HS-27A (cell line): ENCODE data around the gene ADCY1.

ENCODE experiments used
- DNase-seq: peaks from one replicate; pipeline ENCODE4 v3.0.0-alpha.2; 2012; ENCODE audit warnings: low read depth, missing footprints

ADCY1 gene

DNA sequence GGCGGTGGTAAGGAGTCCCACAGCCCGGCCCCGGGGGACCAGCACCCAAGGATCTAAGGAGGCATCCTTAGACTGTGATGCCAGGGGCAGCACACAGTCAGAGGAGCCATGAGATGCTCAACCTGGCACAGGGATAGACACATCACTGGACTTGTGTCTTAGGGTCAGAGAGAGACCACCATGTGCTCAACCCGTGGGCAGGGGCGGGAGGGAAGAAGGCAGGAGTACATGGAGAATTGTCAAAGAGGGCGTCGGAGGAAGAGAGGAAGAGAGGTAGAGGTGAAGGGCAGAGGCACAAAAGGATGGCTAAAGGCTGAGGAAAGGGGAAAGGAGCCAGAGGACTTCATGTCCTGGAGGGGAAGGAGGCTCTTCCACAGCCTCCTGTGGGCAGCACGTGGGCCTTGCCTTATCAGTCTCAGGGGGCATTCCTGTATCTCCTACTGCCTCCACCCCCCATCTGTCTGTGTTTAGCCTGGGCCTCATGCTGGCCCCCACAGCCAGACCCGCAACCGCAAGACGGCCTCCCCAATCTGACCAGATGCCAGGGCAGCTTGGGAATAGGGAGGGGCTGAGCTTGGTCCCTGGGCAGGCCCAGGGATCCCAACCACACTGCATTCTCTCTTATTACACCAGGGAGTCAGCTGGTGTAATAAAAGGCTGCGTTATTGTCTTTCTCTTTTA lies 2.2 kb downstream of the ADCY1 start:
- no peak for DNase-seq

DNA sequence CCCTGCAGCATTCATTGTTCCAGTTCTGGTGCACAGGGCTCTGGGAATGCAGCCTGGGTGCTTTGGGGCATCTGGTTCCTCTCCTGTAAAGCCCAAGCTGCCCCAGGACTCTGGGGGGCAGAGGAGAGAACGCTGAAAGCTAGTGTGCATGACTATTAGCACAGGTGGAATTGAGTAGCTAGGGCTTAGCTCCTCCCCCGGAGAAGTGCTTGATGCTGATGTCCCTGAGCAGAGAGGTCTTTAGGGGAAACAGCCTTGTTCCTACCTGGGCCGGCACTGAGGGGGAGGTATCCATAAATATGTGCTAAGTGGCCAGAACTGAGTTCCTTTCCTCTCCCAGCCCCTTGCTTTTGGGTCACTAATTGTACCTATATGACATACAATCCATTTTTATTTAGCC lies 3.9 kb downstream of the ADCY1 start:
- DNase-seq: no peak

DNA sequence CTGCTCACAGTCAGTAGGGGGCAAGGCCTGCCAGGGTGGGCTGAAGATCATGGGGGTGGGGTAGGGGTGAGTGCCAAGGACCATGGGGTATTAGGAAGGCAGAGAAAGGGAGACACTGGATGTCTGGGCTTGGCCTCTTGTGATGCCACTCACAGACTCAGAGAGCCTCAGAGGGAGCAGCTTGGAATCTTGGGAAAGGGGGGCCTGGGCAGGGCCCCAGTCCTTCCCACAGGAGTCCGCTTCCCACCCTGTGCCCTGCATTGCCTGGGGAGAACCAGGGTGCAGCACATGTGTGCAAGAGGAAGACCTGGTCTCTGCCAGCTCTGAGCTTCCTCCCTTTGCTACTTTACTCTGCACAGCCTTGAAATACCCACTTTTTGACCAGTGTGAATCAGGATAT lies 4.3 kb downstream of the ADCY1 start:
- DNase-seq: no peak

DNA sequence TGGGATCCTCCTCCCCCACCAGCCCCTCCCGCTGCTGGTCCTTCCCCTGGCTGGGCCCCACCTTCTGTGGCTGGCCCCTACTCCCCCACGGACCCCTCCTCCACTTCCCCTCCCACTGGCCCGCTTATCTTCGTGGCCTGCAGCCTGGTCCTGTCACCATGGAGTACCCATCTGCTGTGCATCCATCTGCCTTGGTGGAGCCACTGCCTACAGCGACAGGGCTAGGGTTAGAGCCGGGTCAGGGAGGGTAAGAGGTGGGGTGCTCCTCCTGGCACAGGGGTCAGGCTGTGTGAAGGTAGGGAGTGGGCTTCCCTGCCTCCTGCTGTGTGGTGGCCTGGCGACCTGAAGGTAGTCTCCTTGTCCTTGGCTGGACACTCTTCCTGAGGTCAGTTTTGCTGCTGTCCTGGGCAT lies 5.2 kb downstream of the ADCY1 start:
- no peak for DNase-seq

DNA sequence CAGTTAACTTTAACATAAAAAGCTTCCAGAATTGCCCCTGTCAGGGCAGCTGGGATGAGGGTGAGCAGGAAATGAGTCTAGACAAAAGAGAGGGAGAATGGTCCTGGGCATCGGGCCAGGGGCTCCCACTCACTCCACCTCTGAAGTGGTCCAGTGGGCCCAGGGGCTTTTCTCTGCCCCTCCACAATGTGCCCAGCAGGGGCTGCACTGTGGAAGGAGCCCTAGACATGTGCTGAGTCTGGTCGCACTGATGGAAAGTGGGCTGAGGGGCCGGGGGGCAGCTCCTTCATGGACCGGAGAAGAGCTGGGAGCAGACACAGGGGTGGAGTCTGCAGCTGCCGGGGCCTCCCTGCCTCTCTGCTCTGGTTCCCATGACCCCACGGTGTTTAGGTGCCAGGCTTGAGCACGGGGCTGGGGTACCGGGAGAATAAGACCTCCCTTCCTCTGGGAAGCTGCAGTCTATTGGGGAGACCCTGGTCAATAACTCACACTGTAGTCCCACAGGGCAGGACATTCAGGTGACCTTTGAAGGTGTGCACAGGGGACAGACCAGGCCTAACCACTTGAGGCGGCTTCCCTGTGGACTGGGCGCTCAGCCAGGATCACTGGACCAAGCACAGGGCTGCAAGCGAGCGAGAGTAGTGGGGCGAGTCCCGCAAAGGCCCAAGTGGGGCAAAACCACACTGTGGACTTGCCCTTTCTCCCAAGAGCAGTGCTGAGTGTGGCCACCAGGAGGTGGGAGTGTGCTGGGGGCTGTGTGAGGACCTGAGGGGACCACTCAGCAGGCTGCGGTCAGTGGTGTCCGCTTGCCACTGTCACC lies 6.1 kb downstream of the ADCY1 start:
- no peak for DNase-seq

DNA sequence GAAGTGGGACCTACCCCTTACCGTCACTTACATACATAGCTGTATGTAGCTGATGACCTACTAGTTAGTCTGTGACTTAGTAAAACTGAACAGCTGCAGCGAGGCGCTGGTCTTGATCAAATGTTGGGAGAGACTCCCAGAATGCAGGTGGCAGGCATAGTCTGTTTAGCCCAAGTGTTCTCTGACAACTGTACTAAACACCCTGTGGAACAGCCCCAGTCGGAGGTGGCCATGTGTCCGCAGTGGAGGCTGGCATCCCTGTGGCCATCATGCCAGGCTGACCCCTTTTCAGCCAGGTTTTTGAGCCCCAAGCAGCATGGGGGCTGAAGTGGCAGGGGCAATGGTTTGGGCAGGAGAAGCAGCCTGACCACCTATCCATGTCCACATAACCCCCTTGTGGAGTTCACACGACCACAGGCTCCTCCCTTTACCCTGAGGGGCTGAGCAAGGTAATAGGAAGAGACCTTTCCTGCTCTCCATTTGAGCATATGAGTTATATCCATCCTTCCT lies 7.2 kb downstream of the ADCY1 start:
- no peak for DNase-seq

DNA sequence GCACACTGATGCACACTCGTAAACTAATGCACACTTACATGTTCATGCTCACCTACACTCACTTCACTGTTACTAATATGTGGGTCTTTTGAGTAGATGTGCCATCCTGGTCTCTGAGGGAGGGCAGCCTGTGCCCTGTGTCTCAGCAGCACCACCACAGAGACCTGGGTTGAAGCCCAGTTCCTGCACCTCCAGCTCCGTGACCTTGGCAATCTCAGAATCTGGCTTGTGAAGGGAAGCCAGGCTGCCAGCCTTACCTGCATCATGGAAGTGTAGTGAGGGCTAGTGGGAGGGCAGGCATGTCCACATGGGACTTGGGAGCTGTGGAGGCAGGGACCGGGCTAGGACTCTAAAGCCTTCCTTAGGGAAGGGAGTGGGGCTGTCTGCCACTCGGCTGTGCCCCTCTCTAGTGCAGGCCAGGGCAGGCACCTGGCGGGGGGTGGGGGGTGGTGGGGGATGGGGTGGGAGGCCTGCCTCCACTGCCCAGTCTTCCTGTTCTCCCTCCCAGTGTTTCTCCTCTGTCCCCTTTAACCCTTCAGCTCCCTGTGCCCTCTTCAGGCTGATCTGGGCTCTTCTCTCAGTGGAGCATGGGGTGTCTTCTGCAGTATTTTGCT lies 8.1 kb downstream of the ADCY1 start:
- DNase-seq: no peak

DNA sequence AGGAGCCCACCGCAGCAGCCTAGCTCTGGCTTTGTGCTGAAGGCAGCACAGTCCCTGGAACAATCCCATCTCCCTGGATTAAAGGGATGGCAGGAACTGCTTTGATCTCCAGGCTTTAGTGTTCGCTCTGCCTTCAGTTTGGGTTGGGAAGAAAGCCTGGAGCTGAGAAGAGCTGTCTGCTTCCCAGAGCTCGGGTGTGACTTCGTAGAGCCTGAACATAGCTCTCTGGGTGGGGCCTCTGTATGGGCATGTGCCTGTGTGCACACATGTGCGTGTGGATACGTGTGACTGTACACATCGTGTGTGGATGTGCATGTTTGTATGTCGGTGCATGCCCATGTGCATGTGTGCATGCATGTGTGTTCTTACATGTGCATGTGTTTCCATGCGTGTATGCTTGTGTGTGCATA lies 8.7 kb downstream of the ADCY1 start:
- DNase-seq: no peak

DNA sequence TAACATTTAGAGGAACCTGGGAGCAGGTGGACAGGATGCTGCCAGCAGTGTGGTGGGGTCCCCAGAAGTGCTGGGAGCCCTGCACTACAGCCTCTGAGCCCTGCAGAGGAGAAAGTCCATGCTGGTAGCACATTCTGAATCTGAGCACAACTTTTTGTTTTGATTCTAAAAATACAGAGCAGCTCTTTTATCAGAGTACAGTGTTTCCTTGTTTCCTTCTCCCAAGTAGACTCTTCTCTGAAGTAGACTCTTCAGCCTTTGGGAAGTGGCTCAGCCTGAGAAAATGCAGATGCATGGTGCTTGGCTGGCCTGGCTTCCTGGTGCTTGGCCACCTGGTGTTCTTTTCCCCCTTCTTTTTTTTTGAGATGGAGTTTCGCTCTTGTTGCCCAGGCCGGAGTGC lies 9.1 kb downstream of the ADCY1 start:
- DNase-seq: no peak

DNA sequence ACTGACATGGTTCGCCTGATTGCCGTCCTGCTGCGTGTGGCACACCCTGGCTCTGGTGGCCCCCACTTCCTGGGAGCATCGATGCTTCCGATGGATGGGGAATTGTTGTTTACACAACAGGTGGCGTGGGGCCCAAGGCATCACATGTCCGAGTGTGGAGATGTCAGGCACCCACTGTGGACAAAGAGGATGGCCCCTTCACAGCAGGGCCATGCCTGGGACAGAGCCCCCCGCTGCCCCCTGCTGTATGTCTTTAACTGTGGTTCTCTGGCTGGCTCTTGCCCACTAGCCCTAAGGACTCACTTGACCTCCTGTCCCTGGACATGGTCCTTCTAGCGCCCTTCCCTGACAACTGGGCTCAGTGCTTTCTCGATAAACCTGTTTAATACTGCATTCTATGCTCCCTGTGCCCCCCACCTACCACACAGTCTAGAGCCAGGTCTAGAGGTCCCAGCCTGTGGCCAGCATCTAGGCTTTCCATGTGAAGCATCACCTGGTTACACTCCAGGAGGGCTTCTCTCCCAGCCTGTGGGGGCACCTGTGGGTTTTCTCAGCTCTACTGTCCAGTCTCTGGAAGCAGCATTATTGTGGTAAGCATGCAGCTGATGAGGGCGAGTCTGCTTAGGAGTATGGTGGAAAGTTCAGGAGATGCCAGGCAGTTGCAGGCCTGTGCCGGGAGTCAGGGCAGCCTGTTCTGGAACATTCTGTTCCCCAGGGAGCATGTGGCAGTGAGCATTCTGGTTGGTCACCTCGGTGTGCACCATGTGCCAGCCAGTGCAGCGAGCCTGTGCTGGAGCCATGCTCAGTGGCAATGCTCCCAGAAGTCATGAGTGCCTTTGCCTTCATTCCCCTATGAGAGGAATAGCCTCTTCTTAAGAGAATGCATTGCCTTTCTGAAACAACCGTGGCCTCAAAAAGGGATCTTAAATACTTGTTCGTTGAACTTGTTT lies 10.4 kb downstream of the ADCY1 start:
- no peak for DNase-seq

DNA sequence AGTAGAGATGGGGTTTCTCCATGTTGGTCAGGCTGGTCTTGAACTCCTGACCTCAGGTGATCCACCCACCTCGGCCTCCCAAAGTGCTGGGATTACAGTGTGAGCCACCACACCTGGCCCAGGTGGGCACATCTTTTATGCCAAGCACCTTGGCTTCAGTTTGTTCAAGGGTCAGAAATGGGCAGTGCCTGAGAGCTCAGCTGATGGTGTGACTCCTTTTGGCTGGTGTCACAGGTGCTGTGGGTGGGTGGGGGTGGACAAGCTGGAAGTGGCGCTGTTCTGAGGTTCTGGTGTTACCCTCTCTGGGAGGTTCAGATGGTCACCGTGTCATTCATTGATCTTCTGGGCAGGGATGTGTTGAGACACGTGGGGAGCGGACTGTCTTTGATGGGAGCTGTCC lies 11.5 kb downstream of the ADCY1 start:
- DNase-seq: no peak

DNA sequence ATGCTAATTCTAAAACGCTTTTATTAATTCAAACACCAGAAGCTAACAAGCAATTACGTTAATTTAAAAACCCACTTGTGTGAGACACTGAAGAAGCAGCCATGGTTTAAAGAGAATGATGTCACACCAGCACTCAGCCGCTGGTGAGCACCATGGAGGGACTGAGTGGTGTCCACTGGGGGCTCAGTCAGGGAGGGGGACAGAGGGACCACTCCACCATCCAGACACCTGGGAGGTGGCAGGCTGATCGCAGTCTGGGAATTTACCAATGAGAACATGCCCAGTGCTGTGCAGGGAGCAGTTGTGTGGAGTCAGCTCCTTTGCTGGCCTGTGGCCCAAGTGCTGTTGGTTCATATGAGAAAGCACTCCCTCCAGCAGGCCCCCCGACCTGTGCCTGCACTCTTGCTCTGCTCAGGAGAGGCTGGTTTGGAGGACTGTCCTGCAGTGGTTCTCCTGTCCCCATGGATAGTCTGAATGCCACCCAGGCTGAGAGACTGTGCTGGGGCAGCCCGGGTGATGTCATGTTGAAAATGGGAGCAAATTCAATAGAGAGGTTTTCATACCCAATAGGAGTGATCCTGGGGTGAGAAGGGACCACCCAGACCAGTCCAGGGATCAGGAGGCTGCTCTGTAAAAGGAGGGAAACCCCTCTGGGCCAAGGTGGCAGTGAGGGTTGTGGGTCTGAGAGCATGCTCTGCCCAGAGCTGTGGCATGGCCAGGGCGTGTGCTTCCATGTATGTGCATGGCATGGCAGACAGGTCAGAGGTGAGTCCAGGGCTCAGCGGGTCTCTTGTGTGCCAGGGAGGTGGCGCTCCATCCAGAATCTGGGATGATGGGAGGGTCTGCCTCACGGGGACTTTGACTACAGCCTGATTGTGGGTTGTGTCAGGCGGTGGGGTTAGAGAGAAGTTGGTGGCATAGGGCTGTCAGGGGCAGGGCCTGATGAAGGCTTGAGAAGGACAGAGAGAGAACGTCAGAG lies 12.7 kb downstream of the ADCY1 start:
- no peak for DNase-seq

DNA sequence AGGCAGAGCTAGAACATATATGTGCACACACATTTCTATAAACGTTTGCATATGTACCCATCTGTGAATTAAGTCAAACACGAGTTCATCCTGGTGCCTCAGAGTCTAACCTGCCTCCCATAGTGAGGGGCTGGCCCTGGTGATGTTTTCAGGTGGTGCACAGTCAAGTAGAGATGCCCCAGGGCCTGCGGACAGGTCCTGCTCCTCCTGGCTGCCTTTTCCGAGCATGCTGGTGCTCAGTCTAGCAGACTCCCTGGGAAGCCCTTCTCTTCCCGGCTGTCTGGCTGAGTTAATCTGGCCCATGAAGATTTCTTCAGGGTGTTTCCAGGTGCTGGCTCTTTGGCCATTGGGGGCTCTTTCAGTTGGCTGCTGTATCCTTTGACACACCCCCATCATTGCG lies 14.3 kb downstream of the ADCY1 start:
- no peak for DNase-seq

DNA sequence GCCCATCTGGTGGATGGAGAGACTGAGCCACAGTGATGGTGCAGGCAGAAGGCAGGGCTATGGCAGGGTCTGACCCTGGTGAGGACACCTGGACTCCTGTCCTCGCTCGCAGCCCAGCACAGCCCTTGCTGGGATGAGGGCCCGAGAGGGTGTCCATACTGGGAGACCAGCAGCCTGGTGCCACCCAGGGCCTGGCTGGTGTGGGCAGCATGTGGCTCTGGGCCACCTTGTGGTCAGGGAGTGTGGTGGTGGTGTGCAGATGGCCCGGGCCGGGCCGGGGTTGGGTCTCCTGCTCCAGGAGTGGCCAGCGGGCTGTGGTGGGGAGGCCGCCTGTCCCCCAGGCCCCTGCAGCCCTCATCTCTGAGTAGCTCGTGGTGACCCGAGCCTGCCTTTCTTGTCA lies 14.9 kb downstream of the ADCY1 start:
- no peak for DNase-seq

DNA sequence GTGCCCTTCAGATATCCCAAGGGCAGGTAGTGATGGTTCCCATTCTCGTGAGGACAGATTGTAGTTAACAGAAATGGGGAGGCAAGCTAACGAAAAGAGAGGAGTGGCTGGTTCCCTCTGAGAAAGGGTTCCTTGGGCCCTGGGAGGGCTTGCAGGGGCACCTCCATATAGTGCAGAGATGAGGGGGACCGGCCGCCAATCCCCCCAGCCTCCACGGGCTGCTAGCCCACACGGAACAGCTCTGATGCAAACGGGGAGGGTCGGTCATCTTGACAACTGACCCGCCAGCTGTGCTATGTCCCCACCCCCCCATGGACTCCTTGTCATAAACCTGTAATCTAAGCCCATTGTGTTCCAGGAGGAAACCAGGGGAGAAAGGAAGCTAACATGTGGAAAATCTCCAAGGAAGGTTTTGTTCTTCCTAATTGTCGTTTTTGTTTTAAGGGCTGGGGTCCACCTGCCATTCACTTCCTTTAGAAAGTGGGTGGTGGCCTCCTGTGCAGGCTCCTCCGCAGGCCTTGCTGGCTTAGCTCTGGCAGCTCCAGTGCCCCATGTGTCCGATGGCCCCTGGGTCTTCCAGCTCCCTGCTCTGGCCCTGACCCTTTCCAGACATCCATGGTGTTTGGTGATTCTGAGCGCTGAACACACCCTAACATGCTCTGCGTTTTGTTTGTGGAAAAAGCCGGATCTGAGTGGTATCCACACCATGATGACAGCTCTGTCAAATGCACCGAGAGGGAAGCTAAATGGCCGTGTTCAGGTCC lies 15.9 kb downstream of the ADCY1 start:
- no peak for DNase-seq

DNA sequence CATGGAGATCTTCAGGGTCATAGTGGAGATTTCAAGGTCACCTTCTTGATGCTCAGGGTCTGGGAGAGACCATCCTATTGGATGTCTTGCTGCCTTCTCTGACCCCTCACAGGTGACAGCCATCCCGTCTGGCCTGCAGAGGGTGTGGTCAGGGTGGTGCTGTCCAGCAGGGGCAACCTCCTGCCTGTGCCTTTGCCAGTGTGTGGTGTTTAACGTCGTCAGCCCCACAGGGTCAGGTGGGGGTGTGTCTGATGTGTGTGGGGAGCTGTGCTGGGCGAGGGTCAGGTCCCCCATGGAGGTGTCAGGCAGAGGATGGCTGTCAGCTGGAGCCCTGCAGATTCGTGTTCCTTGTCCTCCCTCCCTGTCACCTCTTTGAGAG lies 16.5 kb downstream of the ADCY1 start:
- DNase-seq: no peak

DNA sequence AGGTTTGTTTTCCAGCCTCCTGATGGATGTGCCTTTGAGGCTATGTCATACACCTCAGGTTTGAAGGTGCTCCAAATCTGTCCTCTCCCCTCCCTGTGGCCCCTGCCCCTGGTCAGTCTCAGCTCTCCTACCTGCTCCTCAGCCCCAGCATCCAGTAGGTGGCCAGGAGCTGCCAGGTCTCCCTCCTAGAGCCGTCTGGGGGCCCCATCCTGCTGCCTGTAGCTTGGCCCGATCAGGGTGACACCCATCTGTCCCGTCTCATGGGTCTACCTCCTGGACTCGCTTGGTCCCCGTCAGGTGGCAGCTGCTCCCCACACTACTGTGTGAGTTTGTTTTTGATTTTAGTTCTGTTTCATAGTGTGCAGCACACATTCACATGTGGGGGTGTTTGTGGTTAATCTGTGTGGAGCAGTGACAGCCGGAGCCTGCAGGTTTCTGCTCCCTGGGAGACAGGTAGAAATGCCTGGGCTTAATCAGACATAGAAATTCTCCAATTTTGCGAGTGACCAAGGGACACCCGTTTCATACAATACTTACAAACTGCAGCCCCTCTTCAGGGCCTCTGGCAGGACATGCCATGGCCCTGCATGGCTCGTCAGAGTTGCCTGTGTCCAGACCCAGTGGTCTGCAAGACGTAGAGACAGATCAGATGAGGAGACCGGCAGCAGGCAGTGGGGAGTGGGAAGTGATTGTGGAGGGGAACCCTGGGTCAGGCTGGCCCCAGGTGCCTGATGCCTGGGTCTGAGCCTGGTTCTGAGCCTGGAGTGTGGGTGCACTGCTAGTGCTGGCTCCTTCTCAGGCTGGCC lies 17.1 kb downstream of the ADCY1 start:
- no peak for DNase-seq

DNA sequence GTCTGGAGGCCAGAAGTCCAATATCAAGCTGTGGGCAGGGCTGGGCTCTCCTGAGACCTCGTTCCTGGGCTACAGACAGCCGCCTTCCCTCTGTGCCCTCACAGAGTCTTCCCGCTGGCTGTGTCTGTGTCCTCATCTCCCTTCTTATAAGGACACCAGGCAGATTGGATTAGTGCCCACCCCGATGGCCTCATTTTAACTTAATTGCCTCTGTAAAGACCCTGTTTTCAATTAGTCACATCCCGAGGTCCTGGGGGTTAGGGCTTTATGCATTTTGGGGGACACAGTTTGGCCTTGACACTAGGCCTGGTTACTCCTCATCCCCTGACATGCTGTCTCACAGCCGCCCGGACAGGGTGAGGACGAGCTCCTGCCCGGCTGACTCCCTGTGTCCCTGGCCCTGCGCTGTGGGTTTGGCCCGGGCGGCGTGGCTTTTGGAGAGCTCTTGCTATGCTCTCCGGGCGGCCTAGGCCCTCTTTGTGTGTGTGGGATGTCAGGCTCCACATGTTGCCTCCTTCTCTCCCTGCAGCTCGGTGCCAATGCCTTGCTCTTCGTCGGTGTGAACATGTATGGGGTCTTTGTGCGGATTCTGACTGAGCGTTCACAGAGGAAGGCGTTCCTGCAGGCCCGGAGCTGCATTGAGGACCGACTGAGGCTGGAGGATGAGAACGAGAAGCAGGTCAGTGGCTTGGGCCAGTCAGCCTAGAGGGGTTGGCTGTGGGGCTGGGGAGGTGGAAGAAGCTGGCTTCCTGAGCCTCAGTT lies 18.2 kb downstream of the ADCY1 start:
- no peak for DNase-seq
